Activated CD8-positive, alpha-beta memory T cell treated with anti-CD3 and anti-CD28 coated beads, Interleukin-2, amount 50 U/mL, for 24 hours (primary cell): Measurements from ENCODE around the gene PNMT.
"Not testable (repeated sequence)": the region's sequence is repeated elsewhere in the genome, so short reads cannot be mapped to it uniquely, and the experiment has no call there.

ENCODE experiments used
- DNase-seq: peaks from one replicate; pipeline ENCODE4 v3.0.0-alpha.2; 2020; ENCODE audit errors: extremely low read depth

PNMT gene

DNA sequence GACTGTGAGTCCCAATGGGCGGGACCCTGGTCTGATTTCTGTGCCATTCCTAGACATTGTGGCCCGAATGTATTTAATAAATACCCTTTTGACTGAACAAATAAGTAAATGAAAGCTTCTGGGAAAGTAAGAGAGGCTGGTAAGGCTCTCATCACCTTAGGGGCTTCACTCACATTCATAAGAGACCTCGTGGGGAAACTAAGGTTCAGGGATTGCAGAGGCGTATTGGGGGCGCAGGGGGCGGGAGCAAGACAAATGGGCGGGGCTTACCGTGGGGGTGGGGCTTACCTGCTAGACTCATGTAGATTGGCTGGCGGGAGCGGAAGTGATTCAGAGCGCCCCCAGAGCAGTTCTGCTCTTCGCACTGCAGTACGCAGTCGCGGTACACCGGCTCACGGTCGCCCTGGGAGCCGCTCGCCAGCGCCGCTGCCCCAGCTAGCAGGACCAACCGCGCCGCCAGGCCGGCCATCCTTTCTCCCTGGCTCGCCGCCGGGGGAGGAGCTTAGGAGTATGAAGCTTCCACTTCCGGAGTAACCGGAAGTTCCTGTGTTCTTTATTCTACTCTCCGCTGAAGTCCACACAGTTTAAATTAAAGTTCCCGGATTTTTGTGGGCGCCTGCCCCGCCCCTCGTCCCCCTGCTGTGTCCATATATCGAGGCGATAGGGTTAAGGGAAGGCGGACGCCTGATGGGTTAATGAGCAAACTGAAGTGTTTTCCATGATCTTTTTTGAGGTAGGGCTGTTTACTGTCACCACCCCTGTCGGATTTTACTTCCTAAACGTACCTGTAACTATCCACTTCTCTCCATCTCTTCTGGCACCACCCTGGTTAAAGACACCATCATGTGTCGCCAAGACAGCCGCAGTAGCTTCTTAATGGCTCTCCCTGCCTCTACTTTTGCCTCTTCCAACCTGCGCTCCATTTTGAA, 19.6 kb downstream of the PNMT start, which contains the start of gene PGAP3:
Gene PGAP3 (minus strand): TSS at position 512 of the 929 bp plus-strand sequence. CDS start 43 bp downstream, at position 469.
- DNase-seq: peak; percentile 70

DNA sequence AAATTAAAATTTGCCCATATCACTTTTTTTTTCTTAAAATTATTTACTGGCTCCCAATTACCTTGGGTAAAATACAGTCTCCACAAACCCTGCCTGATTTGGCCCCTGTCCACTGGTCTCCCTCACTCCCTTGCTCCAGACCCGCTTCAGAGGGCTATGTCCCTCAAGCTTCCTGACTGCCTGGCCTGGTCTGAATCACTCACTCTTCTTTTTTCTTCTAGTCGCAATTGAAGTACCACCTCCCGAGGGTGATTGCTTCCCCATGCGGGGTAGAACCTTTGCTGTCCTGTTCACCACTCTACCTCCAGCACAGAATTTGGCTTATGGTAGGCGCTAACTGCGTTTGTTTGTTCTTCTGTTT, 20.2 kb downstream of the PNMT start:
- no peak for DNase-seq

DNA sequence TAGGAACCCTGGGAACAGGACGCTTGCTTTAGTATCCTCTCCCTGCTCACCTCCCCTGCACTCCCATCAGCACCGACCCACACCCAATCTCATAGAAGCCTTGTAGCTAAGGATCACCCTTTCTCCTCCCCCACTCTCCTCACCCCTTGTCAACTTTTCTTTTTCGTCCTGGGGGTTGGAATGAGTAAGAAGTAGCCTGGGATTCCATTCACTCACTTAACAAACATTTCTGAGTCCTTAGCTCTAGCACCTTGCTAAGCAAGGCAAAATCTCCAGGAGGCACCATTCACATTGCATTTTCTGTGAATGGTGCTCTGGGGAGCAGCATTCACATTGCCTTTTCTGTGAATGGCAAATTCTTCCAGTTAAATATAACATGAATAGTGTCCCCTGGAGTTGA, 20.7 kb downstream of the PNMT start:
- DNase-seq: no peak

DNA sequence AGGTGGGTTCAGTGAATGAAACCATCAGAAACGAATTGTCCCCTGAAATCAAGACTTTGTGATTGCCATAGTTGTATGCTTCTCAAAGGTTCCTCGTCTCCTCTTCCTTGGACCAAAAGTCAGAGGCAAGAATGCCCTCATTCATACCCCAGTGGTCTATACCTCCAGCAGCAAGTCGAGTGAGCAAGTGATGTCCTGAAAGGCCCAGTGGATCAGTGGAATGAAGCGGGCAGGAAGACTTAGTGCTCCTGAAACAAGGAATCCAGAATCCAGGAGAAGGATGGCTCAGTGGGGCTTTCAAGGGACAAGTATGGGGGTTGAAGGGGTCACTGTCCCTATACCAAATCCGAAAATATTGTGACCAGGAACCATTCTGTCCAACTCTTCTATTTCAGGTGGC, 26.3 kb downstream of the PNMT start:
- no peak for DNase-seq

DNA sequence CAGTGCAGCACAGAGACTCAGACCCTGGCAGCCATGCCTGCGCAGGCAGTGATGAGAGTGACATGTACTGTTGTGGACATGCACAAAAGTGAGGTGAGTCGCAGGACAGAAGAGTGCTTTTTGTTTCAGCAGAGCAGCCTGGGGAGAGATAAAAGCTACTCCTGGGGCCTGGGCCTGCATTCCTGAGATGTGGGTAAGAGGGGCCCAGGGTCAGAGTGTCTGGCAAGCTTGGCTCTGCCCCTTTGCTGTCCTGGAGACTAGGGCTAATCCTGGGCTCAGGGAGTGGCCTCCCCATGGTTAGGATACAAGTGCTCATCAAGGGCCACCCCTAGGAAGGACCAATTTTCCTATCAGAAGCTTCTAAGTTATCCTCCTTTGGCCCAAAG, 26.8 kb downstream of the PNMT start:
- no peak for DNase-seq

DNA sequence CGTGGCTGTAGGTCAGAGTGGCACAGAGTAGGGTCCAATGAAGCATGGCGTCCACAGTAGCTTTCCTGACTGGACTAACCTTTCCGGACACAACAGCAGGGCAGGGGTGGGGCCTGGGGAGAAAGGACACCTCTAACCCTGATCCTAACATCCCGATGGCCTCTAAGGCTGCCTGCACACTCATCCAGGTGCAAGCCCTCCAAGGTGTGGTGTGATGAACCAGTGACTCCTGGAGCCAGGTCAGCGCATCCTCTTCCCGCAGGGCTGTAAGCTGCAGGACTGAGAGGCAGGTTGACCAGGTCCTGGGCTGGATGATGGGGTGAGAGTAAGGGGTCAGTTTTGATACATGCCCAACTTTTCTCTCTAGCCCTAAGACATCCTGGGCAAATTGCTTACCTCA, 28.5 kb downstream of the PNMT start:
- no peak for DNase-seq

DNA sequence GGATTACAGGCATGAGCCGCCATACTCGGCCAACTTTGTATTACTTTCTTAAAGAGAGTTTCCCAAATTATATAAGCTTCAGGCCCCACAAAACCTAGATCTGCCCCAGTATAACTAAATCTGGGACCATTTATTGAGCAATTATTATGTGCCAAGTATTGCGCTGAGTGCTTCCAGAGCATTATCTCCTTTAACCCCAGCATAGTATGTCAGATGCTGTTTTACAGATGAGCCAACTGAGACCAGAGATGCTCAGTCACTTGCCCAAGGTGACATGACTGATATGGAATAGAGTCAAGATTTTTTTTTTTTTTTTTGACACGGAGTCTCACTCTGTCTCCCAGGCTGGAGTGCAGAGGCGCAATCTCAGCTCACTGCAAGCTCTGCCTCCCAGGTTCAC, 29.7 kb downstream of the PNMT start:
- DNase-seq: no peak

DNA sequence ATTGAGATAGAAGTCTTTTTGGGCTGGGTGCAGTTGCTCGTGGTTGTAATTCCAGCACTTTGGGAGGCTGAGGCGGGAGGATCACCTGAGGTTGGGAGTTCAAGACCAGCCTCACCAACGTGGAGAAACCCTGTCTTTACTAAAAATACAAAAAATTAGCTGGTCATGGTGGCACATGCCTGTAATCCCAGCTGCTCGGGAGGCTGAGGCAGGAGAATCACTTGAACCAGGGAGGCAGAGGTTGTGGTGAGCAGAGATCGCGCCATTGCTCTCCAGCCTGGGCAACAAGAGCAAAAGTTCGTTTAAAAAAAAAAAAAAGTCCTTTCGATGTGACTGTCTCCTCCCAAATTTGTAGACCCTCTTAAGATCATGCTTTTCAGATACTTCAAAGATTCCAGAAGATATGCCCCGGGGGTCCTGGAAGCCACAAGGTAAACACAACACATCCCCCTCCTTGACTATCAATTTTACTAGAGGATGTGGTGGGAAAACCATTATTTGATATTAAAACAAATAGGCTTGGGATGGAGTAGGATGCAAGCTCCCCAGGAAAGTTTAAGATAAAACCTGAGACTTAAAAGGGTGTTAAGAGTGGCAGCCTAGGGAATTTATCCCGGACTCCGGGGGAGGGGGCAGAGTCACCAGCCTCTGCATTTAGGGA, 31.0 kb downstream of the PNMT start:
- DNase-seq: not testable (repeated sequence)

DNA sequence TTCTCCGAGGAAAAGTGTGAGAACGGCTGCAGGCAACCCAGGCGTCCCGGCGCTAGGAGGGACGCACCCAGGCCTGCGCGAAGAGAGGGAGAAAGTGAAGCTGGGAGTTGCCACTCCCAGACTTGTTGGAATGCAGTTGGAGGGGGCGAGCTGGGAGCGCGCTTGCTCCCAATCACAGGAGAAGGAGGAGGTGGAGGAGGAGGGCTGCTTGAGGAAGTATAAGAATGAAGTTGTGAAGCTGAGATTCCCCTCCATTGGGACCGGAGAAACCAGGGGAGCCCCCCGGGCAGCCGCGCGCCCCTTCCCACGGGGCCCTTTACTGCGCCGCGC, 31.5 kb downstream of the PNMT start, which contains the start of gene ERBB2:
Gene ERBB2 (plus strand): TSS at position 247 of the 330 bp plus-strand sequence. CDS start 175 bp downstream, outside the sequence.
- DNase-seq: no peak

DNA sequence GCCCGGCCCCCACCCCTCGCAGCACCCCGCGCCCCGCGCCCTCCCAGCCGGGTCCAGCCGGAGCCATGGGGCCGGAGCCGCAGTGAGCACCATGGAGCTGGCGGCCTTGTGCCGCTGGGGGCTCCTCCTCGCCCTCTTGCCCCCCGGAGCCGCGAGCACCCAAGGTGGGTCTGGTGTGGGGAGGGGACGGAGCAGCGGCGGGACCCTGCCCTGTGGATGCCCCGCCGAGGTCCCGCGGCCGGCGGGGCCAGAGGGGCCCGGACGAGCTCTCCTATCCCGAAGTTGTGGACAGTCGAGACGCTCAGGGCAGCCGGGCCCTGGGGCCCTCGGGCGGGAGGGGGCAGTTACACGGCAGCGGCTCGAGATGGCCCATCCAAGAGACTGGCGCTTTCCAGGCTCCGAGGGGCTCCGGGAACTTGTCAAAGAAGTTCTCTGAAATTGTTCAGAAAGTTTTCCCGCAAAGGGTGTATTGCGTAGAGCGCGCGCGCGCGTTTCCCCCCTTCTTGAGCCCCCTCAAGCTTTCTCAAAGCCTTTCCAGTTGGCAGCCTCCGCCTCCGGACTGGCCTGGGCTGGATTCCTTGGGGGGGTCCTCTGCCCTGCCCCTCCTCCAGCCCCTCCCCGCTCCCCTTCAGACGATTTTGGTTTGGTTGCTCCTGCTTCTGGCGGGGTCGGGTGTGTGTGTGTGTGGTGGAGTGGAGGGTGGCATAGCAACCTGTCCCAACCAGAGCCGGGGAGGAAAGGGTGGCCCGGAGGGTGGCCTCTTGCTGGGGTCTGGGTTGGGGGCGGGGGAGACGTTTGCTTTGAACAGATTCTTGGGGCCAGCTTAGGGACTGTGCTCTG, 32.1 kb downstream of the PNMT start:
- no peak for DNase-seq

DNA sequence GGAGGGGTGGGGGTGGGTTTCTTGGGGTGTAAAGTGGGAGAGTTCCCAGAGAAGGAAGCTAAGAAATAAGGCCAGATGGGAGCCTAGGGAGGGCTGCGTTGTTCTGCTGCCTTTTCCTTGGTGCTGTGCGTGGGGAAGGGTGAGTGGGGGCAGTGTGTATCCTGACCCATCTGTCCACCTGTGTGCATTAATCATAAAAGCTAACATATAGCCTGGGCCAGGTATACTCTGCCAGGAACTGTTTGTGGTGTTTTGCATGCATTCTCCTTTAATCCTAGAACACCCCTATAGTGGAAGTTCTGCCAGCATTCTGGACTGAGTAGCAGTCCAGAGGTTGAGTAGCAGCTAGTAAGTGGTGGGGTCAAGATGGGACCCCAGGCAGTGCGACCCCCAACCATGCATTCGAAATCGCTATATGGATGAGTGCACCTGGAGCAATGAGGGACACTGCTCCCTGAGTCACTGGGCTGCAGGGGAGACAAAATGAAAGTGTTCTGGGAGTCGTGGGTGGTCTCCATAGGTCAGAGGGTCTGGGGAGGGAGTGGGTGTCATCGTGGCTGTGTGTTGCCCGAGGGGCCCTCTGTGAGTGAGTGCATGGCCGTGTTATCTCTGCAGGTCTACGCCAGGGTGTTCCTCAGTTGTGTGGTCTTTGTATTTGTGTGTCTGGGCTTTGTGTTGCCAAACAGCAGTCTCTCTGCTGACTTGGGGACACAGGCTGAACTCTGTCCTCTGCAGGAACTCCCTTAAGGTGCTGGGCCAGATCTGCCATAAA, 32.9 kb downstream of the PNMT start:
- DNase-seq: no peak

DNA sequence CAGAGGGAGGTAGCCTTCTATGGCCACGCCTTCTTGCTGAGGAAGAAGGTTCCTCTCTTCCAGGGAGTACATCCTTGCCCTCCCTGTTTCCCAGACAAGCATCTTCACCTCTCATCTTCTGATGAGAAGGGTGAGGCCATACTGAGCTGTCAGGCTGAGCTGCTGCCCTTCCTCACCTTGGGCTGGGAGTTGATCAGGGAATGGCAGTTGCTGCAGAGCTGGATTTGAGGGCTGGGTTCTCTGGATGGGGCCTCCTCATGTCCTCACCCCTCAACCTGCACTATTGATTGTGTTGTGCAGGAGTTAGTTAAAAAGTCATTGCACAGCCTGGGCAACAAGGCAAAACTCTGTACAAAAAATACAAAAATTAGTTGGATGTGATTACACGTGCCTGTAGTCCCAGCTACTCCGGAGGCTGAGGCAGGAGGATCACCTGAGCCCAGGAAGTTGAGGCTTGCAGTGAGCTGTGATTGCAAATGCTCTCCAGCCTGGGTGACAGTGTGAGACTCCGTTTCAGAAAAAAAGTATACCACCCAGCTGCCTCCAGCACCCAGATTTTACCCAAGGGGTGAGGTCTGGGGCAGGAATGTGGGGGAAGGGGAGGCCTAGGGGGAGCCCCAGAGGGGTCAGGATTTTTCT, 33.6 kb downstream of the PNMT start:
- DNase-seq: no peak

DNA sequence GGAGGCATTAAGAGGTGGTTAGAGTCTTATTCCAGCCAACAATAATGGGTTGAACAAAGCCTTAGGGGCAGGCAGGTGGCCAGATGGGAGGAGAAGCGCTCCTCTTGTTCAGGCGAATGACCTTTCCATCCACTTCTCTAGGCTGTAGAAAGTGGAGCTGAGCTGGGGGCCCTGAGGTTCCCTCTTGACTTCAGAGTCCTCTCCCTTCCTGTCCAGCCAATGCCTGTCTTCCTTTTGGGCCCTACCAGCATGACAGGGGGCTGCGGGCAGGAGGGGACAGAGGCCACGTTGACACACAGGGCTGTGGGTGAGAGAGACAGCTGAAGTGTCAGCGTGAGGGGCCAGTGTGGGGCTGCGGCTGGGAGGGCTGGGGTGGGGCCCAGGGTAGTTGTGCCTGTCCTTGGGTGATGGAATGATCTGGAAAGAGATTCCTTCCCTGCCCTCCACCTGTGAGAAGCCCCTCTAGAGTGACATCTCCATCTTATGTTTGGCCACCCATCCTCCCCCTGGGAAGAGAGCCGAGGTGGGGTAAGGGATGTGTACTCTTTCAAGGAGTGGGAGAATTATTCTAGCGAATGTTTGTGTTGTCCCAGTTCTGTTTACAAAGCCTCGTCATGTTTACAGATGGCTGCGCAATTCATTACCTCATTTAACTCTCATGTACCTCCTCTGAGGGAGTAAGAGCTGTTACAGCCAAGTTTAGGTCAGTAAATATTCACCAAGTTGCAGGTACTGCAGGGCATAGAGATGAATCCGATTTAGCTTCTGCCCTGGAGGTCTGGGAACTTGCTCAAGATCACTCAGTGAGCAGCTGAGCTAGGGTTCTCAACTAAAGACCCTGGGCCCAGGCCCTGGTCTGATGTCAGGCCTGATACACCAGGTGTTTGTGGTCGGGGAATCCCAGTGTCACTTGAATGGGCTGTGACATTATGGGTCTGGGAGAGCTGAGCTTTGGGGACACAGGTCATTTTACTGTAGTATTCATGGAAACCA, 34.9 kb downstream of the PNMT start:
- no peak for DNase-seq

DNA sequence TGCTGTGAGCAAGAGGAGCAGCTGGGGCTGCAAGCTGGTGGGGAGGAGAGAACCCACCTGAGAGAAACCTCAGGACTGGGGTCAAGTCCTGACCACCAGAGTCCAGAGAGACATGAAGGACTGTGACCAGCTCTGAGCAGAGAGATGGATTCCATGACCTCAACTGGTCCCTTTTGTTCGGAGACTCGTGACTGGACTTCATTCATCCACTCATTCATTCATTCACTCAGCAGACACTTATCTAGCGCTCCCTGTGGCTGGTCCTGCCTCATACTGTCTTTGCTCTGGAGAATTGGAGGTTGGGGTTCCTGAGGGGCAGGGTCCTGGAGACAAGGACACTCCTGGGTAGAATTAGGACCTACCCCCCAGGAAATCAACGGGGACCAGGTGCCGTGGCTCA, 35.7 kb downstream of the PNMT start:
- DNase-seq: no peak

DNA sequence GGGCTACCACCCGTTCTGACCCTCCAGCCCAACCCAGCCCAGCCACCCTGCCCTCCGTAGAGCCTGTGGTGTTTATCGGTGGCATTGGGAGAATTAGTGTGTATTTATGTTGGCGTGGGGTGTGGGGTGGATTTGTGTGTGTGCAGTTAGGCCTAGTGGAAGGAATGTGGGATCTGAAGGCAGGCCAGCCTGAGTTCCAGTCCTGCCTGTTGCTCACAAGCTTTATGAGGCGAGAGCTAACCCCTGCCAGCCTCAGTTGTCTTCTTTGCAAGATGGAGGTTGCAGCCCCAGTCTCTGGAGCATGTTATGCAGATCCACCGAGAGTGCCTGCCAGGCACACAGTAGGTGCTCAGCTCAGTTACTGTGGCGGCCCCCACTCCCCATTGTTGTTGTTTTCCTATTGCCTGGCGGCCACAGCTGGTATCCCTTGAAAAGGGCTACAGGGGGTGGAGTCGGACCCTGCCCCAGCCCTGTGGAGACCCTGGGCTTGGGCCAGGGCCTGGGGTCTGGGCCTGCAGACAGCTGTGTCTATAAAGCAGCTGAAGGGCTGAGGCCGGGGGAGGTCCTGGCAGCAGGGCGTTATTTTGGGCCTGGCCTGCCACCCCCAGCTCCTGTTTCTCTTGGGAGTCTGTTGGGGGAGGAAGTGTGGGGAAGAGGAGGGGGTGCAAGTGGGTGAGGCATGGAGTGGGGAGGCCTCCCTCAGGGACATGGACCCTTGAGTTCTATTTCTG, 36.7 kb downstream of the PNMT start:
- no peak for DNase-seq

DNA sequence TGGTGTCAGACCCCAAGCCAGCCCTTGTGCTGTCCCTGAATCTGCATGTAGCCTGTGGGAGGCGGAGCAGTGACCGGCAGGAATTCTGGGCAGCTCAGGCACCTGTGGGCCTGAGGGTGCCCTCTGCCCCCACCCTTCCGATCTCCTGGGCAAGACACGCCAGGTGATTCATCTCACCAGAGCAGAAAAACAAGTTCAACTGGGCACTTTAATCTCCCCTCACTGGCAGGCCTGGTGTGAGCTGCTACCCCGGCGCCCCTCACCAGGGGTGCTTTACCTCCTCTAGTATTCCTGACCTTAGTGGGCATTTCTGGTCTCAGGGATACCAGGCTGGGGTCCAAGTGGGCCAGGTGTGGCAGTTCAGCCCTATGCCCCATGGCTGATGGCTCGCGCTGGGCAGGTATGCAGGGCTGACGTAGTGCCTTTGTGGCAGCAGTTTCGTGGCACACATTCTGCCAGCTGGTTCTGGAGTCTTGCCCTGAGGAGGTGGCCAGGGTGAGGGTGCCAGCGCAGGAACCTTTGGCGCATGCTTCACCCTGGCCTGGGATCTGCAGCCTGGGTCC, 37.6 kb downstream of the PNMT start:
- no peak for DNase-seq

DNA sequence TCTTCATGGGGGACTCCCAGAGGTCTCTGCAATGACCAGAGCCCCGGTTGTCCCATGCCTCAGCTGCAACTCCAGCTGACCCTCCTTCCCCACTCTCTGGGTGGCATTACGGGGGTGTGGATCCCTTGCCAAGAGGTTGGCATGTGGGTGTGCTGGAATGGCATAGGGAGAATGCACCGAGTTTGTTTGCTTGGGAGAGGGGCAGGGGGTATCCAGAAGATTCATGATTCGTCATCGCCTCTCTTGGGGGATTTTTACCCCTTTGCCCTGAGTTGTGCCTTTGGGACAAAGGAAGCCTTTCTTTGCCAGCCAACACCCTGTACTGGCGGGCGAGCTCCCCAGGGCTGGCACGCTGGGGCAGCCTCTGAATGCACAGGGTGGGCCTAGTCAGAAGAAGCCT, 38.1 kb downstream of the PNMT start:
- DNase-seq: no peak

DNA sequence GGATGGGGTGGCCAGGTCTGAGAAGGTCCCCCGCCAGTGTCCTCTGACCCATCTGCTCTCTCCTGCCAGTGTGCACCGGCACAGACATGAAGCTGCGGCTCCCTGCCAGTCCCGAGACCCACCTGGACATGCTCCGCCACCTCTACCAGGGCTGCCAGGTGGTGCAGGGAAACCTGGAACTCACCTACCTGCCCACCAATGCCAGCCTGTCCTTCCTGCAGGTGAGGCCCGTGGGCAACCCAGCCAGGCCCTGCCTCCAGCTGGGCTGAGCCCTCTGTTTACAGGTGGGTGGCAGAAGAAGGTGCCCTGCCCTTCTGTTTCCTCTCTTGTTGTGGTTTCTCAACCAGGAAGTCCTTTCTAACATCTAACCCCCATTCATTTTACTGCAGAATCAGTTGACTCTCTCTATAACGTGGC, 38.7 kb downstream of the PNMT start:
- DNase-seq: no peak
